Esophagus muscularis mucosa (tissue), 3 donors: ENCODE data around the gene CBX6.

ENCODE experiments used
- CTCF ChIP-seq, 3 experiments: fragments of 200-600 bp in 2 of 3; fragments of 450-650 bp in 1 of 3; sonication (generic) in 2 of 3; IDR thresholded peaks; one replicate each; pipeline ENCODE4 v1.5.1; 2017 to 2019; ENCODE audit warnings: antibody characterized with exemption in 3 of 3, mild to moderate bottlenecking in 2 of 3, moderate library complexity in 1 of 3
- POLR2A ChIP-seq: fragments of 450-650 bp; IDR thresholded peaks from one replicate; pipeline ENCODE4 v1.6.1; 2017; ENCODE audit warnings: antibody characterized with exemption, moderate library complexity, mild to moderate bottlenecking, low read depth
- POLR2AphosphoS5 ChIP-seq, 2 donors: sonication (generic); formaldehyde crosslinking; IDR thresholded peaks; one replicate each; pipeline ENCODE4 v1.6.1; 2017; ENCODE audit warnings: antibody characterized with exemption in 2 of 2

- no peak for TF ChIP-seq CTCF (IDR thresholded peaks at IDR 0.05)
- peak in 1 of 2 donors; percentile 5 for TF ChIP-seq POLR2AphosphoS5 (IDR thresholded peaks at IDR 0.05)
- no peak for TF ChIP-seq POLR2A
These were observed 12.3 kb downstream of the CBX6 start for GRCh38 chr22:38859581-38860282.
